ENCODE data around the gene C17orf114.

C17orf114 gene

GRCh38 chr17:4785311-4786105, 16.6 kb downstream of the C17orf114 start:
- no peak for DNase-seq

DNA sequence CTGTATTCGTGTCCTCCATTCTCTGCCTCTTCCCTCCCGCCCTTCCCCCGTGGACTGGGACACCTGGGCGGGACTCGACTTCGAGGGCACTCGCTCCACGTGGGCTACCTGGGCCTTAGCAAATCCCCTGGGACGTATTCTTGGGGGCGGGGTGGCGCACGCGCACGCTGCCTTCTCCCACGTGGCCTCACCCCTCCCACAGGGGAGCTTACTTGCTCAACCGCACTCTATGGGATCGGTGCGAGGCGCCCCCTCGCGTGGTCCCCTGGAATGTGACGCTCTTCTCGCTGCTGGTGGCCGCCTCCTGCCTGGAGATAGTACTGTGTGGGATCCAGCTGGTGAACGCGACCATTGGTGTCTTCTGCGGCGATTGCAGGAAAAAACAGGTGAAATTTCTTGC, 19.5 kb downstream of the C17orf114 start:
- no peak for DNase-seq

DNA sequence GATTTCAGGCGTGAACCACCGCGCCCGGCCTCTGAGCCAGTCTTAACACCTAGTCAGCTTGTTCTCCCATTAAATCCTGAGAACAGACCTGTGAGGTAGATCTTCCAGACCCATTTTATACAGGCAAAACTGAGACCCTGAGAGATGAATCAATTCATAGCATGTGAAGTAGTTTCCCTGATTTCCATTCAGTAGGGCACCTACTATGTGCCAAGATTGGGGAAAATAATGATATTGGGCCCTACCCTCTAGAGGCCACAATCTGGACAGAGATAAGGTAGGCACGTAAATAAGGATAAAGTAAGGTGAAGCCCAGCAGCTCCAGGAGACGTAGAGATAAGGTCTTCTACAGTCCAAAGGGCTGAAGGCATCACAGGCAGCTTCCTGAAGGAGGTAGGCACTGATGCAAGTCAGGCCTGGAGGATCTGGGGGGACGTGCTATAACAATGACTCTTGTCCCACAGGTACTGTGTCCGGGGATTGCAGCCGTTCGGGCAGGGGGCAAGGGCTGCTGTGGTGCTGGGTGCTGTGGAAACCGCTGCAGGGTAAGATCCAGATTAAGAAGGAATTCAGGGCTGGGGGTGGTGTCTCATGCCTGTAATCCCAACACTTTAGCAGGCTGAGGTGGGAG, 21.7 kb downstream of the C17orf114 start:
- no peak for DNase-seq

GRCh38 chr17:4777969-4778760, 24.0 kb downstream of the C17orf114 start:
- no peak for DNase-seq

DNA sequence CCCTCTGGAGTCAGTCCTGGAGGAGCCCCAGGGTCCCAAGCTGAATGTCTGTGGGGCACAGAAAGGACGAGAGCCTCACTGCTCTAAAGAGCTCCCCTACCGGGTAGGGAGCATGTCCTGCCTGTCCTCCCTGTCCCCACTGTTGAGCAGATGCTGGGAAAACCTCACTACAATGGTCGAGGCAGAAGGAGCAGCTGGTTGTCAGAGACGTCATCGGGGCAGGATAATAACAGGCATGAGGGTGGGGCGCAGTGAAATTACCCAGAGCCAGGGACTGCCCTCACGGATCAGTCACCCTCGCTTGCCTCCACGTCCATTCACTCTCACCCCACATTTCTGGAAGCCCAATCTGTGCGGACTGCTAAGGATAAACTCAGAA, 29.9 kb downstream of the C17orf114 start:
- no peak for DNase-seq

DNA sequence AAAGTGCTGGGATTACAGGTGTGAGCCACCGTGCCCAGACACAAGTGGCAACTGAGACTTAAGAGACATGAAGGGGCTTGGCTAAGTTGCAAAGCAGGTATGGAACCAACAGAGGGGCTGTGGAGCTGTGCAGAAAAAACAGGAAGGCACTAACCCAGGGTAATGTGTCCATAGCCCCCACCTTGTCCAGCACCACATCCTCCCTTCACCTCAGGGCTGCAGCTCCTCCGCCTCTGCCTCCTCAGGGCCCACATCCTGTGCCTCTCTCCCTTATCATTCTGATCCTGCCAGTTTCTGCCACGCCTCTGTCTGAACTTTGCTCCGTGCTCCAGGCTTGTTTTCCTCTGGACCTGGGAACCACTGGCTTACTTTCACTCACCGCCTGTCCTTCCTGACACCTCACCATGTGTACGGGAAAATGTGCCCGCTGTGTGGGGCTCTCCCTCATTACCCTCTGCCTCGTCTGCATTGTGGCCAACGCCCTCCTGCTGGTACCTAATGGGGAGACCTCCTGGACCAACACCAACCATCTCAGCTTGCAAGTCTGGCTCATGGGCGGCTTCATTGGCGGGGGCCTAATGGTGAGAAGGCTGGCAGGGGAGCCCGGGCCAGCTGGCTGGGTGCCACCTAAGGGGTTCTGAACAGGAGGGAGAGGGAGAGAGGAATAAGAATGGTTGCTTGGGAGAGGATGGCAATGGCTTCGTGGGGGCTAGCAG, 30.5 kb downstream of the C17orf114 start, which contains the start of gene TM4SF5:
Gene TM4SF5, plus strand, starts transcription at position 368 of the 716 bp plus-strand sequence. Its CDS starts 37 bp downstream, at position 405.
- DNase-seq = no peak

DNA sequence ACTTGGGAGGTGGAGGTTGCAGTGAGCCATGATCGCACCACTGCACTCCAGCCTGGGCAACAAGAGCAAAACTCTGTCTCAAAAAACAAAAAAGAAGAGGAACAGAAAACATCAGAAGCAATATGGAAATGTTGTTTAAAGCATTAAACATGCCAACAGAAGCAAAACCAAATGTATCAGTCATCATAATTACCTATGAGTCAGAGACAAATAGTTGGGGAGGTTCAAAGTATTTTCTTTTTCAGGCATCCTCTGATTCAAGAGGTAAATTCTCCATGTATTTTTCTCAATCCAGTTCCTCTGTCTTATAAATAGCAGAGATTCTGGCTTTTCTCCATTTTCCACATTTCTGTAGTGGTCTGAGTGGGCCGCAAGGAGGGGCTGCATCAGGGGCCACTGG, 32.5 kb downstream of the C17orf114 start:
- DNase-seq = no peak

DNA sequence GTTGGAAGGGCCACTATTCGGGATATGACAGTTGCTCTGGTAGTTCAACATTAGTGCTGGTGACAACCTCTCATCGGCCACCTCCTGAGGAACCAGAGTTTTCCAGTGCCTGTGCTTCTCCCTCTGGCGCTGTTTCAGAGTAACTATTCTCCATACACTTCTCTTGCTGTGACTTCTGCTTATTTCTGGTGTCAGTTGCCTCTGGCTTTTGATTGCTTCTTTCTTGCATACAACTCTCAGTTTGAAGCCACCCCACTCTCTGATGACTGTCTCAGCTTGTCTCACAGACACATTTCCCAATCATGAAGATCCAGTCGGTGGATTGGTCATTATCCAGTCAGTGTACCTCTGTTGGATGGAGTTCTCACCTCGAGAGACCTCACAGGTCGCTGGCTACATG, 33.8 kb downstream of the C17orf114 start:
- no peak for DNase-seq

GRCh38 chr17:4766723-4767122, 35.4 kb downstream of the C17orf114 start:
- no peak for DNase-seq

DNA sequence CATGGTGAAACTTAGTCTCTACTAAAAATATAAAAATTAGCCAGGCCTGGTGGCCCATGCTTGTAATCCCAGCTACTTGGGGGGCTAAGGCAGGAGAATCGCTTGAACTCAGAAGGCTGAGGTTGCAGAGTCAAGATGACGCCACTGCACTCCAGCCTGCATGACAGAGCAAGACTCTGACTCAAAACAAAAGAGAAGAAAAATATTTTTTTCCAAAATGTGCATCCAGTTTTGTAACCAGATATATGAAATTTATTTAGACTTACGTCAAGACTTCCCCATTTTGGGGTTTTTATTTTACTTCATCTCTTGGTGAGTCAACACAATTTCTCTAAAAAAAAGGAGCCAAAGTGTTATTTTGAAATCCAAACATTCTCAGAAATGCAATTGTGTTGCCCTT, 35.9 kb downstream of the C17orf114 start:
- DNase-seq = no peak

DNA sequence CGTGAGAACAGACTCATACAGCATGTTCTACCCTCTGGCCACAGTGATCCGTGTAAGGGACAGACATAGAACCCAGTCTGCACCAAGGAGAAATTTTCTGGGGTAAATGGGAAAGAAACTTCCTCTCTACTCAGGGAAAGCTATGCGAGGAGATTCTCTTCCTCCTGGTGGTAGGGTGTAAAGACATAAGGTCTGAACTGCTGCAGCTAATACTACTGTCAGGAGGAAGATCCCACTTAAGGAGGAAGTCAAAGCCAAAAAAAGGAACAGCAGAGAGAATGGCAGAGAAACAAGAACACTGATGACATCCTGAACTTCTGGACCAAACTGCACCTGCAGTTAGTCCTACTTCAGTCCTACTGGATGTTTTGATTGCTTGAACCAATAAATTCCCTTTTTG, 37.5 kb downstream of the C17orf114 start:
- DNase-seq = no peak

DNA sequence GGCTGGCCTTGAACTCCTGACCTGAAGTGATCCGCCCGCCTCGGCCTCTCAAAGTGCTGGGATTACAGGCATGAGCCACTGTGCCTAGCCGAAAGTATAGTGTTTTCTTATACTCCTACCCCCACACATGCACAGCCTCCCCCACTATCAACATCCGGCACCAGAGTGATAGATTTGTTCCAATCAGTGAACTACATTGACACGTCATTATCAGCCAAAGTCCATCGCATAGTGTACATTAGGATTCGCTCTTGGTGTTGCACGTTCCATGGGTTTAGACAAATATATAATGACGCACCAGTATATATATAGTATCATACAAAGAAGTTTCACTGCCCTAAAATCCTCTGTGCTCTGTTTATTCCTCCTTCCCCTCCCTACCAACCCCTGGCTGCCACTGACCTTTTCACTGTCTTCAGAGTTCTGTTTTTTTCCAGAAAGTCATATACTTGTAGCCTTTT, 42.3 kb downstream of the C17orf114 start:
- DNase-seq = no peak

DNA sequence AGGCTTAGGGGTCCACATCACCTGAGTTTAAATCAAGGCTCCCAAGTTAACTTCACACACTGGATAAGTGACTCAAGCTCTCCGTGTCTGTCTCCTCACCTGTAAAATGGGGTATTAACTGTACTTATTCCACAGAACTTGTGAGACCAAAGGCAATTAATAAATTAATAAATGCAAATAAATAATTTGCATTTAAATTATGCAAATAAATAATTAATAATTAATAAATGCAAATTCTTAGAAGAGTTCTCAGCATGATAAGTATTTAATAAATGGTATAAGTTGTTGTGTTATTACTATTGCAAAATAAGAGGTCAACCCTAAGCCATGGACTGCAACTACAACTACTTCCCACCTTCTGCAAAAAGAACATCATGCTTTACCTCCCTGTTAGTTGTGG, 48.7 kb downstream of the C17orf114 start:
- no peak for DNase-seq

DNA sequence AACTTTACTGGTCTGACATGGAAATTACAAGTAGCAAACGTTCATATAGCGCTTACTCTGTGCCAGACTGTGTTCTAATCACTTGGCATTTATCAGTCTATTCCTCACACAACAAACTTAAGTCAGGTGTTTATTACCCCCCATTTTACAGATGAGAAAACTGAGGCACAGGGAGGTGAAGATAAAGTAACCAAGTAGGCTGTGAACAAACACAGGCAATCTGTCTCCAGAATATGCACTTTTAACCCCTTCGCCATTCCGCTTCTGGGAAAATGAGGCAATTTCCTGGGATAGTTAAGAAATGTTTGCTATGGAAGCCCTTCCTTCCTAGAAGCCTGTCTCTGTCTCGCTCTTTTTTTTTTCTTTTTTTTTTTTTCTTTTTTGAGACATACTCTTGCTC, 50.2 kb downstream of the C17orf114 start:
- DNase-seq = no peak

Measured in stimulated activated naive CD4-positive, alpha-beta T cell treated with Interleukin-2 at 50 U/mL for 16 hours (primary cell).